CD4-positive, alpha-beta T cell (primary cell): ENCODE measurements around the gene LRRFIP2. TPM values are rescaled to one million over a fixed set of nuclear protein-coding genes. Genes with fewer than 3 reads are reported as not detected.
"Not testable (repeated sequence)": the region's sequence is repeated elsewhere in the genome, so short reads cannot be mapped to it uniquely, and the experiment has no call there.

ENCODE experiments used
- ATAC-seq: fragments of 200-7000 bp; cut with Tn5 transposase; one replicate; pipeline ENCODE4 v1.10.0; 2022; ENCODE audit warnings: mild to moderate bottlenecking; ENCODE audit not compliant: poor library complexity
- CTCF ChIA-PET: fragments of 350-600 bp; sonication (Branson Sonifier 250); formaldehyde crosslinking; loops from one replicate; lab custom pipeline; 2021; ENCODE audit warnings: antibody characterized with exemption, inconsistent platforms; lab: Charles Lee
- POLR2A ChIA-PET: fragments of 350-600 bp; sonication (Branson Sonifier 250); formaldehyde crosslinking; loops from one replicate; lab custom pipeline; 2021; ENCODE audit warnings: antibody characterized with exemption, inconsistent platforms; lab: Charles Lee
- DNase-seq, 14 experiments: peaks; one replicate each; pipeline ENCODE4 v3.0.0-alpha.2; 2013 to 2020; ENCODE audit warnings: mixed read lengths in 2 of 14
- H3K27ac ChIP-seq, 2 donors: one replicate each; pipeline versions ENCODE4 v1.5.1 to v1.7.0; 2013; ENCODE audit warnings: low read length in 2 of 2, low read depth in 1 of 2, mild to moderate bottlenecking in 1 of 2
- H3K27me3 ChIP-seq, 2 experiments: 1 replicate in 1 of 2; 2 replicates in 1 of 2; pipeline versions ENCODE4 v1.6.1 to v1.7.0; 2013; ENCODE audit warnings: low read length in 2 of 2, control low read depth in 1 of 2, mild to moderate bottlenecking in 1 of 2, moderate library complexity in 1 of 2; ENCODE audit not compliant: insufficient read depth in 2 of 2, control insufficient read depth in 1 of 2
- H3K36me3 ChIP-seq: one replicate; pipeline ENCODE4 v1.6.1; 2013; ENCODE audit warnings: low read length, control low read depth; ENCODE audit not compliant: insufficient read depth
- H3K4me1 ChIP-seq: one replicate; pipeline ENCODE4 v1.6.1; 2013; ENCODE audit warnings: low read length, control low read depth; ENCODE audit not compliant: insufficient read depth
- H3K4me3 ChIP-seq: one replicate; pipeline ENCODE4 v1.5.1; 2013; ENCODE audit warnings: mild to moderate bottlenecking, low read length, moderate library complexity
- H3K9me3 ChIP-seq, 2 experiments: 1 replicate in 1 of 2; 2 replicates in 1 of 2; pipeline versions ENCODE4 v1.6.1 to v1.7.0; 2013; ENCODE audit warnings: low read length in 2 of 2, mild to moderate bottlenecking in 2 of 2, control low read depth in 1 of 2, moderate library complexity in 1 of 2; ENCODE audit not compliant: control insufficient read depth in 1 of 2, insufficient read depth in 1 of 2
- H3K27ac Mint-ChIP-seq: one replicate; pipeline ENCODE4 v1.8.0; 2020; ENCODE audit warnings: mixed read lengths
- H3K27me3 Mint-ChIP-seq: one replicate; pipeline ENCODE4 v1.8.0; 2021; ENCODE audit warnings: mixed read lengths
- H3K36me3 Mint-ChIP-seq: one replicate; pipeline ENCODE4 v1.8.0; 2021; ENCODE audit warnings: low read depth, mixed read lengths
- H3K4me1 Mint-ChIP-seq: one replicate; pipeline ENCODE4 v1.8.0; 2021; ENCODE audit warnings: low read depth, mixed read lengths
- H3K4me3 Mint-ChIP-seq: one replicate; pipeline ENCODE4 v1.8.0; 2020; ENCODE audit warnings: mild to moderate bottlenecking, mixed read lengths
- H3K9me3 Mint-ChIP-seq: one replicate; pipeline ENCODE4 v1.8.0; 2020; ENCODE audit warnings: mixed read lengths
- CTCF ChIP-seq: fragments of 200-600 bp; IDR thresholded peaks from one replicate; pipeline ENCODE4 v1.8.0; 2022; ENCODE audit warnings: antibody characterized with exemption, mild to moderate bottlenecking
- intact Hi-C, 2 experiments: fragments of 100-400 bp; cut with DNase I in 1 of 2; cut with micrococcal nuclease in 1 of 2; formaldehyde crosslinking; loops; one replicate each; pipeline versions ENCODE4 v1.15.1 to v1.9.0; 2023 to 2025; cut with DNase I, micrococcal nuclease
- total RNA-seq, 174 experiments: library from RNA in 2 of 174; stranded (reverse) in 2 of 174; gene quantifications; one replicate each; pipeline ENCODE4 v1.2.3 and lab custom pipeline; 2021 to 2026

The LRRFIP2 gene
- total RNA-seq, 2 experiments from 2014 or later: 34.2 to 34.8 TPM

DNA sequence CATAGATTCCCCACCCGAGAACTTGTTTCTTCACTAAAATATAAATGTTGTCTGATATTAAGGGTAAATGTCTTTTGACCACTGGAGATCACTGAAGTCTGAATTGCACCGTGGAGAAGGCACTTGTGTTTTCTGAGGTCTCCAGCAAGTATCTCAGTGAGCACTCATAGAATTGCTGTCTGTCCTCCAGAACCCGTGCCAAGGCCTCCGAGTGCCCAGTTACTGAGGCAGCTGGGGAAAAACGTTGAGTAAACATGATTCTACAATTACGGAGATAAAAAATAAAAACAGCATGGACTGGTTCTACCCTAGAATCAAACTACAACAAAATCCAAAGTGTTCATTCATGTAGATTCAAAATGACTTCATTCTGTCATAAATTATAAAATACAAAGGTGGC is 121.0 kb downstream of the LRRFIP2 start:
- H3K9me3 ChIP-seq: no peaks in the 10 kb centered on the region
- no peaks in the 10 kb centered on the region for H3K27me3 ChIP-seq
- peaks cover 72% of the 10 kb centered on the region for H3K36me3 ChIP-seq
- H3K27me3 Mint-ChIP-seq: no peaks in the 10 kb centered on the region
- TF ChIP-seq CTCF: no peak
- intact Hi-C loops: no loop called here
- CTCF ChIA-PET: no interaction called here
- no peak overlapping the region for H3K27ac ChIP-seq
- POLR2A ChIA-PET: no interaction called here
- H3K9me3 Mint-ChIP-seq: no peaks in the 10 kb centered on the region
- no peak for DNase-seq
- no peak overlapping the region for H3K4me3 ChIP-seq
- H3K4me3 Mint-ChIP-seq: no peak overlapping the region
- no peak for ATAC-seq
- H3K36me3 Mint-ChIP-seq: peaks cover 93% of the 10 kb centered on the region
- no peaks in the 10 kb centered on the region for H3K4me1 Mint-ChIP-seq
- peak overlapping the region; percentile 56 for H3K27ac Mint-ChIP-seq
- H3K4me1 ChIP-seq: no peaks in the 10 kb centered on the region

- Histone ChIP-seq H3K36me3 (peaks cover 71% of the 10 kb centered on the region), H3K27me3 (no peaks in the 10 kb centered on the region), H3K9me3 (no peaks in the 10 kb centered on the region), H3K4me1 (no peaks in the 10 kb centered on the region), H3K4me3 (no peak overlapping the region), H3K27ac (no peak overlapping the region)
- no peak for DNase-seq
- no peaks in the 10 kb centered on the region for H3K27me3 Mint-ChIP-seq
- no peak for ATAC-seq
- peaks cover 96% of the 10 kb centered on the region for H3K36me3 Mint-ChIP-seq
- no peak for TF ChIP-seq CTCF
- H3K27ac Mint-ChIP-seq: no peak overlapping the region
- CTCF ChIA-PET: no interaction called here
- H3K9me3 Mint-ChIP-seq: no peaks in the 10 kb centered on the region
- no peak overlapping the region for H3K4me3 Mint-ChIP-seq
- intact Hi-C loops: no loop called here
- POLR2A ChIA-PET: no interaction called here
- no peaks in the 10 kb centered on the region for H3K4me1 Mint-ChIP-seq
Measured at GRCh38 chr3:37052860-37053259, 121.5 kb downstream of the LRRFIP2 start.

- ChIA-PET CTCF (no interaction called here), POLR2A (no interaction called here)
- intact Hi-C loops: no loop called here
- ATAC-seq (no peak), DNase-seq (no peak)
- Mint-ChIP-seq H3K4me1 (no peaks in the 10 kb centered on the region), H3K36me3 (peaks cover 94% of the 10 kb centered on the region), H3K27me3 (no peaks in the 10 kb centered on the region), H3K27ac (no peak overlapping the region), H3K9me3 (no peaks in the 10 kb centered on the region), H3K4me3 (no peak overlapping the region)
- Histone ChIP-seq H3K27ac (no peak overlapping the region), H3K9me3 (no peaks in the 10 kb centered on the region), H3K4me1 (no peaks in the 10 kb centered on the region), H3K27me3 (no peaks in the 10 kb centered on the region), H3K4me3 (no peak overlapping the region), H3K36me3 (peaks cover 64% of the 10 kb centered on the region)
- no peak for TF ChIP-seq CTCF
Measured at GRCh38 chr3:37050282-37050681, 124.1 kb downstream of the LRRFIP2 start.

GRCh38 chr3:37042712-37043111 is 131.7 kb downstream of the LRRFIP2 start:
- H3K9me3 ChIP-seq, ATAC-seq, H3K4me3 Mint-ChIP-seq, H3K27me3 ChIP-seq, H3K4me3 ChIP-seq, H3K27ac ChIP-seq, H3K27me3 Mint-ChIP-seq, POLR2A ChIA-PET, intact Hi-C loops, H3K27ac Mint-ChIP-seq, H3K9me3 Mint-ChIP-seq, H3K4me1 ChIP-seq, DNase-seq, CTCF ChIA-PET, H3K4me1 Mint-ChIP-seq: not testable (repeated sequence)
- peaks cover 57% of the 10 kb centered on the region for H3K36me3 ChIP-seq
- peaks cover 85% of the 10 kb centered on the region for H3K36me3 Mint-ChIP-seq
